HL-60/S4 treated with phorbol 12-myristate 13-acetate at 8.2 ng/mL for 4 days and 3 days (cell line): ENCODE results near the gene SORBS2.

Source experiments
- in situ Hi-C: fragments of 300-500 bp; cut with MboI; formaldehyde crosslinking; loops from 2 replicates; pipeline ENCODE4 v1.15.0; 2022; ENCODE audit warnings: low sequenced_read_pairs

SORBS2 gene

GRCh38 chr4:185682236-185682635, 129.8 kb downstream of the SORBS2 start:
- in situ Hi-C loops, result no loop called here

- in situ Hi-C loops, result no loop called here
Observed at GRCh38 chr4:185681604-185682003, 130.4 kb downstream of the SORBS2 start.

GRCh38 chr4:185680617-185681016, 131.4 kb downstream of the SORBS2 start:
- in situ Hi-C loops, result no loop called here

DNA sequence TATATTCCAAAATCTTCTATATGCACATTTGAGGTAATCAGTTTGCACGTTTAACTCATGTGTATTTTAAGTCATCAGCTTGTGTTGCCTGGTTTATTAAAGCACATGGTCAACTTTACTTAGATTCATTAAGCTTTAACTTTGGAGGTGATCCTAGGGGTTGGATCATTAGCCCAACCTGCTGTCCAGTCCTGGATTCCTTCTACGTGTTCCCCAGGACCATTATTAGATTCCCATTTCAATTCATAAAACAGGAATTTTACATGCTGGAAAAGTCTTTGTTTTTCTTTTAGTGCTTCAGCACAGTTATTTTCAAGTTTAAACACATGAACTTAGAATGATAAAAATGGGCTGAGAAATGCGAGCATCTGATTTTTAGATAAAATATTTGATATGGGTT, 132.5 kb downstream of the SORBS2 start:
- in situ Hi-C loops, result no loop called here

DNA sequence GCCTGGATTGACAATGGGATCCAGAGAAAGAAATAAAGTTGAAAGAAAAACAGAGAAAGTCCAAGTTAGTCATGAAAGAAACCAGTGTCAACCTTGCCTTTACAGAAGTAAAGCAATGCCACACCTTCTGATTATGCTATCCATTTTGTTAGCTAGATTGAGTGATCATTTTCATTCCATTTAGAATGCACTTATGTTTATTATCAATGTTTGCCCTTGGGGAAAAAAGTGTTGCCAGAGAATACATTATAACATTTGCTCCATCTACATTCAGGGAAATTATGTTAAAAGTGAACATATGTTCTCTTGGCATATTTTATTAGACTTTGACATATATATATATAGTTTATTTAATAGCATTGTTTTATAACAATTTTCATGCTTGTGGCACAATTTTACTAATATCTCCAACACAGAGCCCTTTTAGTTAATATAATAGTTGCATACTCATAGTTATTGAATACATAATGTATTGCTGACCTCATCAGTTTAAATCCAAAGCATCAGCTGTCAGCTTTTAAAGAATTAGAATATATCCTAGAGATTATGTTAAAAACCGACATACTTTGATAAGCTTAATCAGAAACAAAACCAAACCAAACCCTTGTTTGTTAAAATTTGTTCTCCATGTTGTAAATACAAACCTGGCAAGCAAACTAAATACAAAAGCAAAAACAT, 134.2 kb downstream of the SORBS2 start:
- in situ Hi-C loops, result no loop called here

- in situ Hi-C loops, result no loop called here
Observed at GRCh38 chr4:185672618-185673017, 139.4 kb downstream of the SORBS2 start.

GRCh38 chr4:185672151-185672550, 139.8 kb downstream of the SORBS2 start:
- in situ Hi-C loops, result no loop called here

GRCh38 chr4:185671496-185671895, 140.5 kb downstream of the SORBS2 start:
- in situ Hi-C loops, result no loop called here

DNA sequence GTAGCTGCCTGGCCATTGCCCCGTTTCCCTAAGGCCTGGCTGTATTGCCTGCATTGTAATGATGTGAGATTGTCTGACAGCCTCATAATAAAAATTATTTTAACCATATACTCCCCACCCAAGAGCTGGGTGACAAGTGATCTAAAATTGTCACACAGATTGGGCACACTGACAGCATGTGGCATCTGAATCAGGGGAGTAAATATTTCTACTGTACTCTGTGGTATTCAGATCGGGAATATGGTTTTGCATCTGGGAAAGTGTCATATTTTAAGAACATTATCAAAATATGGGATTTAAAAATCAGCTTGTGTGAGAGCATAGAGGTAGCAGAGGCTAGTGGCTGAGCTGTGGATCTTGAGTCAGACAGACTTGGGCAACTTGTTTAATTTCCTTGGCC, 140.9 kb downstream of the SORBS2 start:
- in situ Hi-C loops, result no loop called here

DNA sequence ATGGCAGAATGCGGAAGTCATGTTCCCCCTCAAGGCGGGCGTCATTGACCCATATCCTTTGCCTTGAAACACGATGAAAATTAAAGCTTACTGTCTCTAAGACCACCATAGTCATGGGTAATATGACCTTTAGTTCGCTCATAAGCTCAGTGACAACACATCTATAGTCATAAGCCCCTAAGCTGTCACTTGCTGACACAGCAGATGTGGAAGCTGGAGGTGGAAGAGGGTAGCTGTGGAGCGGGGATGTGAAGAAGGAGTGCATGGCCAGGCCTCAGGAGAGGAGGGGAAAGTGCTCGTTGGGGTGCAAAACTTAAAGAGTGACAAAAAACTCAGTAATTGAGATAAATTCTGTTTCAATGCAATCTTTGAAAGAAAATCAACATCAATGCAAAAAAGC, 142.7 kb downstream of the SORBS2 start:
- in situ Hi-C loops, result no loop called here

GRCh38 chr4:185666156-185666555, 145.8 kb downstream of the SORBS2 start:
- in situ Hi-C loops, result no loop called here

DNA sequence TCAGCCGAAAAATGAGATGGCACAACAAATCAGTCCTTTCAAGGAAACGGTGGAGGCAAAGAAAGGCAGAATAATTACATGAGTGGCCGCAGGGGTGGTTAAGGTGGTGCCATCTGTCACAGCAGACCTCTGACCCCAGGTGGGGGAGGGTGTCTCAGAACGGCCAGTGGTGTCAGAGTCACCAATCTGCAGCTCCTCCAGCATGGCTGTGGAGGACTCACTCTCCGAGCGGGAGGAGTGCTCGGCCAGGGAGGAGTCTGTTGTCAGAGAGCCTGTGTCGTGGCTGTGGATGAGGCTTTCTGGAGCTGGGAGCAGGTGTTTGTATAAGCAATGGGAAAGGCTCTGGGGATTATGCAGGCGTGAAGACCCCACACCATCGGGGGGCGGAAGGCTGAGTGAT, 146.3 kb downstream of the SORBS2 start:
- in situ Hi-C loops, result no loop called here

DNA sequence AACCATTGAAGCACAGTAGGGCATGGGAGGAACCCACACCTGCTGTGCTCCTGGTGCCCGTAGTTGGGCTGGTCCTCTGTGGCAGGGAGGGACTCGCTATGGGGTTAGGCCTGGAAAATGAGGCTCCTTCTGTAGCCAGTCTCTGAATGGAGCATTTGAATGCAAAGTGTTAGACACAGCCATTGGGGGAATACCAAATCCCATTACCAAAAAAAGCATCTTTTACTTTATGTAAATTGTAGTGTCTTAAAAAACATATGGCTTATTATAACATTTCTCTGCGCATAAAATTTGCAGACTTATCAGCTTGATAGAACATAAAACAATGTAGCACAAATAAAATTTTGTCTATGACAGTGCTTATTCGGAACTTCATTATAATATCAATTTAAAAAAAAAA, 147.5 kb downstream of the SORBS2 start:
- in situ Hi-C loops, result no loop called here

DNA sequence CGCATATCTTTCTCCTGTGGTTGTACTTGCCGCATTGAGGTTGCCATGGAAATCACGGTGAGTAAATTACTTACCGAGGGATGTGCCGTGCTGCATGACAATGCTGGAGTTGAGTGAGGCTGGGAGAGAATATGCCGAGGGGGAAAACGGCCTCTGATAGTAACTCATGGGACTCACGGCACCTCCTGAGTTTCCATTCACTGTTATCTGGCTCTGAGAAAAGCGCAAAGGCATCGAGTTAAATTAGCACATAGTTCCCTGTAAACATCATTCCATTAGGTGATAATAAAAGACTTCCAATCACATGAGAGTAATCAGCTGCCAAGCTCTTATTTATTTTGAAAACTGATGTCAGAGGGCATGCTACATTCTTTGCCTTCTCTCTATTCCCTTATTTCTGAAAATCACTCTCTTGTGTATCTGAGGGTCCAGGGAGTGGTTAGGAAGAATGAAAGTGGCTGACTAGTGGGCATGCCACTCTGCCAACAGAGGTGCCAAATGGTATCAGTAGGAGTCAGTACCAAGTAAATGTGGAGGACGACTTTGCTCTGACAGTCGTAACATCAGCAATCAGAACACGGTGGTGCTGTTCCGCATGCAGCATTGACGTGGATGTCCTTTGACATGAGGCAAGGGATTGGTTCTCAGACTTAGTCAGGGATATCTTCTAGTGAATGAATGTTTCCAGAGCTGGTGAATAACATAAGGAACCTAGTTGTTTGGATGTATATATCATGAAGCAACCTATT, 149.8 kb downstream of the SORBS2 start:
- in situ Hi-C loops, result no loop called here

DNA sequence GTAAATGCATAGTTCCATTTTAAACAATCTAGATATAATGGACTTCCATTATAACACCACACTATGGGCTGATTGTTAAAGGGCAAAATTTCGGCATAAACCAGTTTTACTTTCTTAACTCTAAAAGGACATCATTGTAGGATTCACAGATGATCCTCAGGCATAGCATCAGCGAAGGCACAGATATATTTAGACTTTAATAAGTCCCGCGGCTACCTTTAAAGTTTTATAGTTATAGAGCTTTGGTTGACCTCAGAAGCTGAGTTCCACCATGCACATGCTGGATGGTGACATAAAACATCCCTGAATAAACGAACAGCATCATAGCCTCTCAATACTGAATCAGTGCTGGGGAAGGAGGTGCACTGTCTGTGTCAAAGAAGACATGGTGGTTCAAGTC, 151.7 kb downstream of the SORBS2 start:
- in situ Hi-C loops, result no loop called here

DNA sequence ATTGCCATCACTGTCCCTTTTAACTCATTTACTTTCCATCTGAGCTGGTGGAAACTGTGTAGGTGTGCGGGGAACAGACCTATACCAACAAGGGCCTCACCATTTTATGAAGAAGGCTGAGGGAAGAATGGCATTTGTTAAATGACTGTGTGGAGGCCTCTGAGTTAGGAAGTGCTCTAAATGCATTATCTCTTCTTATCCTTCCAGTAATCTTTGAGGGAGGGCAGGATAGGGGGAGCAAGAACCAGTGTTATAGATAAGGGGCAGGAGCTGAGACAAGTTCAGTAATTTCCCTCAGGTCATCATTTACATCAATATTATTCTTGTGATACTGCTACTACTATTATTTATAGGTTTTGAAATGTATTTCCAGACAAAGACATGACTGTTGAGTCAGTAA, 154.3 kb downstream of the SORBS2 start:
- in situ Hi-C loops, result no loop called here

DNA sequence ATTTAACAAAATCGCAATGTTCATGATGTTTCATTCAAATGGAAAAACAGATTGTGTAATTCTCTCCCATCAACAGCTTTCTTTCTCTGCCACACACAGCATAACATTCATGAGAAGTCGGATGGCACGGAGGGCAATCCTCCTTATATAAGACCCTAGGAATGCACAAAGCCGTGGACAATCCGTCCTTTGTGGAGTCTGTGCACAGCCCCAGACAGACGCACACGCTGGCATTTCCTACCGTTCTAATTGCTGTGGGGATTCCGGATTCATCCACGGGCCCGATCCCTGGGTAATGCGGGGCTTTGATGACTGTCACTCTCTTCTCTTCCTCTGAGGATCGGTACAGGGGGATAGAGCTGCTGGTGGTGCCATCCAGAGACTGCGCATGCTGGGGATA, 154.8 kb downstream of the SORBS2 start:
- in situ Hi-C loops, result no loop called here

GRCh38 chr4:185656467-185656931, 155.5 kb downstream of the SORBS2 start:
- in situ Hi-C loops, result no loop called here

DNA sequence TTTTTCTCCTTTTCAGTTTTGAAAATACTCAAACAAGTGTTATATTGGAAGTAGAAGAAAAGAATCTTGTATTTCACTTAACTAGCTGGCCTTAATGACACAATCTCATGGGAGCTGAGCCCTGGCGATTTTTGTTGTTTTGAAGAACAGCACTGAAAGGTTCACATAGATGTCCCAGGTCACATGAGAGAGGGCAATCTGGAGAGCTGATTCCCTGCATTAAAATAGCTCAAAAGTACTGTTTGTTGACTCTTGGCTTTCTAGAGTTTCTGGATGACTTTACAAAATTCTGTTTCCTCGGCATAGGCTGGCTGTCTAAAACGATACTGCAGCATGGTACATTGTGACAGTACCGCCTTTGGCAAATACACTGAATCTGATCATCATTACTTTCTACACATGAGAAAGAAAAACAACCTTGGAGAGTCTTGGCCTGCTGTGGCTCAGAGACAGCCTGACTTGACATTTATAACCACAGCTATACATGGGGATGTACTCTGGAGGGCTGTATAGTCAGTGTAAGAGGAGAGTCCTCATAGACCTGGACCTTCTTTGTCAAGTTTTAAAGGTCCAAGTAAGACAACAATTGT, 156.9 kb downstream of the SORBS2 start:
- in situ Hi-C loops, result no loop called here

- in situ Hi-C loops, result no loop called here
Observed at GRCh38 chr4:185654311-185654710, 157.7 kb downstream of the SORBS2 start.

DNA sequence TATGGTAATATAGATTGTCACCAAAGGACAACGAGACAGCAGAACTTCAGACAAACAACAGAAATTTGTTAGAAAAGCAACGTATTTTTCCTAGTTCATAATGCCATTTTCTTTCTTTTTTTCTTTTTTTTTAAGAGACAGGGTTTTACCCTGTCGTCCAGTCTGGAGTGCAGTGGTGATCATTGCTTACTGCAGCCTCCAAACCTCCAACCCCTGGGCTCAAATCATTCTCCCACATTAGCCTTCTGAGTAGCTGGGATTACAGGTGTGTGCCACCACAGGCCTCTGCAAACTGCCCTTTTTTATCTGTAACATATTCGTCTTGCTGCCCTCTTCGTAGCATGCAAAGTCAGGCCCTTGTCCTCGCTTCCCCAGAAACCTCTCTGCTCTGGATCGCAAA, 160.1 kb downstream of the SORBS2 start:
- in situ Hi-C loops, result no loop called here

DNA sequence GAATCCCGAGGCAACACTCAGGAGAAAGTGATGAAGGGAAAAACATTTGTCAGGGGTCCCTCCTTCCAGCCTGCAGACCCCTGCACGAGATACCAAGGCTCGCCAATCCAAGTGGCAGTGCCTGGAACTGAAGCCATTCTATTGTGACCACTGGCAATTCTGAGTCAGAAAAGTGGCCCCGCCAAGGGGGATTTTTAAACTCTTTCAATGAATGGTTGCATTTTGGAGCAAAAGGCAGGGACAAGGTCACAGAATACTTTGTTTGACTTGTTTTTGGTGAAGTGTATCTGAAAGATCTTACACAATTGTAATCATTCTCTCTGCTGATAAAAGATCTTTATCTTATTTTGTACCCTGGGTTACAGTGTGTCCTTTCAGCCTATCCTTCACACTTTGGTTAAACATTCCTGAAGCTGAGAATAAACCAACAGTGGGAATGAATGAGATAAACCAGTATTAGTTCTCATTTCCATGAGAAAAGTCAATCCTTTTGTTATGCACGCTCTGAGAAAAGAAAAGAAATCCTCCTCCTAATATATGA, 160.8 kb downstream of the SORBS2 start:
- in situ Hi-C loops, result no loop called here
